Stimulated activated CD4-positive, alpha-beta T cell treated with anti-CD3 and anti-CD28 coated beads, Interleukin-1b, Interleukin-23, amount 100 ng/mL, for 24 hours (primary cell): ENCODE measurements around the gene LHX4.
"Not testable (repeated sequence)": the region's sequence is repeated elsewhere in the genome, so short reads cannot be mapped to it uniquely, and the experiment has no call there.

ENCODE experiments used
- DNase-seq, 4 experiments: peaks; one replicate each; pipeline ENCODE4 v3.0.0-alpha.2; 2020; ENCODE audit warnings: low read depth in 4 of 4, low spot score in 1 of 4

LHX4 gene

DNA sequence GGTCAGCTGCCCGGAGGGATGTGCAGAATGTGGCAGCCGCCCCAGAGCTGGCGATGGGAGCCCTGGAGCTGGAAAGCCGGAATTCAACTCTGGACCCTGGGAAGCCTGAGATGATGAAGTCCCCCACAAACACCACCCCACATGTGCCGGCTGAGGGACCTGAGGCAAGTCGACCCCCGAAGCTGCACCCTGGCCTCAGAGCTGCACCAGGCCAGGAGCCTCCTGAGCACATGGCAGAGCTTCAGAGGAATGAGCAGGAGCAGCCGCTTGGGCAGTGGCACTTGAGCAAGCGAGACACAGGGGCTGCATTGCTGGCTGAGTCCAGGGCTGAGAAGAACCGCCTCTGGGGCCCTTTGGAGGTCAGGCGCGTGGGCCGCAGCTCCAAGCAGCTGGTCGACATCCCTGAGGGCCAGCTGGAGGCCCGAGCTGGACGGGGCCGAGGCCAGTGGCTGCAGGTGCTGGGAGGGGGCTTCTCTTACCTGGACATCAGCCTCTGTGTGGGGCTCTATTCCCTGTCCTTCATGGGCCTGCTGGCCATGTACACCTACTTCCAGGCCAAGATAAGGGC lies 33.5 kb upstream of the LHX4 start:
- no peak for DNase-seq

DNA sequence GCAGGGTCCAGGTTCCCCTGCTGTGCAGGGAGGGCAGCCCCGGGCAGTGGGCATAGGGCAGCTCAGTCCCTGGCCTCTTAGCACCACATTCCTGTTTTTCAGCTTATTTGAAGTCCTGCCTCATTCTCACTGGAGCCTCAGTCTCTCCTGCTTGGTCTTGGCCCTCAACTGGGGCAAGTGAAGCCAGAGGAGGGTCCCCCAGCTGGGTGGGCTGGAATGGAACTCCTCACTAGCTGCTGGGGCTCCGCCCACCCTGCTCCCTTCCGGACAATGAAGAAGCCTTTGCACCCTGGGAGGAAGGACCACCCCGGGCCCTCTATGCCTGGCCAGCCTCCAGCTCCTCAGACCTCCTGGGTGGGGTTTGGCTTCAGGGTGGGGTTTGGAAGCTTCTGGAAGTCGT lies 32.8 kb upstream of the LHX4 start:
- no peak for DNase-seq

DNA sequence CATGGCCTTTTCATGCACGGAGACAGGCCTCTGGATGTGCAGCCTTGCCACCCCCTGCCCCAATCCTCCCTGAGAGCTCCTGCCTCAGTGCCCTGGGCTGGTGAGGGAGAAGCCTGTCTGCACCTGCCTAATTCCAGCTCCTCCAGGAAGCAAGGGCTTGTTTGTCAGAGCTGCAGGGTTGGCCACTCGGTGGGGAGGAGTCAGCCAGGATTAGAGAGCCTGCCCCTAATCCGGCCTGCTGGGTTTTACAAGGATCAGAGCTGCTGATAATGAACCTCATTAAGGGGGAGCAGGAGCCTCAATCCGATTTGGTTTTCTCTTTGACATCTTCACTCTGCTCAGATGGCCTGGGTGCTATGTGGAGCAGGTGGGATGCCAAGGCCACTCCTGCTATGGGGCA lies 31.9 kb upstream of the LHX4 start:
- no peak for DNase-seq

DNA sequence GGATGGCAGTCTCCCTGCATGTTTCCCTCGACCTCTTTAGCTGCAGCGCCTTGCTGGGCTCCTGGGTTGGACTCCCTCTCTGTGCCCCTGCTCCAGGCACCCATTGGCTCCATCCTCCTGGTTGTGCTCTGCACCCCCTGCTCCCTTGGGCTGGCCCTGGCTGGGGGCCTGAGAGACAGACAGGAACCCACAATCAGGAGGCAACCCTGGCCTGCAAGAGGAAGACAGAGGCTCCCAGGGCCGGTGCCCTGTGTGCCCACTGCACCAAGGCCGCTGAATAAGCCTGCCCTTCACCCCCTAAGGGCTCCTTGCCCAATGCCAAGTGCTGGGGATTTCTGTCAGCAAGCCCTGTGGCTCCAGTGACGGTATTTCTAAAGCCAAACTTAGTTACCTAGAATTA lies 31.5 kb upstream of the LHX4 start:
- no peak for DNase-seq

DNA sequence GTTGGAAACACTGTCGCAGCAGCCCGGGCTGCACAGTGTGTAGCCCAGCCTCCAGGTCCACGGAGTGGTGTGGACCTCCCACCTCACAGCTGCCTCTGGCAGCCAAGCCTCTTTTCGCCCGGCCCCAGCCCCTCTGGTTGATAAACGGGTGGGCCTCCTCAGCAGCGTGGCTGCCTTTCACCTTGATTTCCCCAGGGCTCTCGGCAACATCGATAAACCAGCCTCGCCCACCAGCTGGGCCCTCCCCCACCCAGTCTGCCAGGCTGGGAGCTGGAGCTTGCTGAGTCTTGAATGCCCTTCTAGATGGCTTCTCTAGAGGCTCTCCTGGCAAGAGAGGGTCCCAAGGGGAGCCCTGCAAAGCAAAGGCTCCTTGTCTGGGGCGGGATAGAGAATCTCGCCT lies 31.0 kb upstream of the LHX4 start:
- DNase-seq: no peak

DNA sequence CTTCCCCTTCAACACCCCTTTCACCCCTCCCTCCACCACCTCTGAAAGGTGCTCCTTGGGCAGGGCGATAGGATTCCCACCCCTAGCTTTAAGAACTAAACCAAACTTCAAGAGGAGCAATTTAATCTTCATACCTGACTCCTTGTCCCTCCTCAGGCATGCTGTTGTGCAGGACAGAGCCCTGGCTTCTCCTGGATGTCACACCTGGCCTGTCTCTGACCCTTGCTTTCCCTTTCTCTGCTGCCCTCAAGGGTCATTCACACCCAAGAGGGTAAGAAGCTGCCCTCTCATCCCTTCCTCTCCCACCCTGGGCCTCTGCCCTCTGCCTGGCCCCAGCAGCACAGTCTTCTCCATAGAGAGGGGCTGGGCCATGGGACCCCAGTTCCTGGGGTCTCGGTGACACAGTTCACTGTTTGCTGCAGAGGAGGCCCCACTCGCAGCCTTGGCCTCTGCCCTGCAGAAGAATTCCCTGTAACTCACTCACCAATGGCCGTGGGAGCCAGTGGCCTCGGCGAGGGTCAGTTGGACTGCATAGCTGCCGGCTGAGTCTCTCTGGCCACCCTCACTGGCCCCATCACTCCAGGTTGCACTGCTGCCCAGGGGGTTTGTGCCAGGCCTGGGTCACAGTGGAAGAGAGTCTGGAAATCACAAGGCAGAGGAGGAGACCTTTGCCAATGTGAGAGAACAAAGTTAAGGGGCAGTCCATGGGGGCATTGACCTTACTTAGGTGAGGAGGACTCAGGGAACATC lies 28.4 kb upstream of the LHX4 start:
- DNase-seq: no peak

DNA sequence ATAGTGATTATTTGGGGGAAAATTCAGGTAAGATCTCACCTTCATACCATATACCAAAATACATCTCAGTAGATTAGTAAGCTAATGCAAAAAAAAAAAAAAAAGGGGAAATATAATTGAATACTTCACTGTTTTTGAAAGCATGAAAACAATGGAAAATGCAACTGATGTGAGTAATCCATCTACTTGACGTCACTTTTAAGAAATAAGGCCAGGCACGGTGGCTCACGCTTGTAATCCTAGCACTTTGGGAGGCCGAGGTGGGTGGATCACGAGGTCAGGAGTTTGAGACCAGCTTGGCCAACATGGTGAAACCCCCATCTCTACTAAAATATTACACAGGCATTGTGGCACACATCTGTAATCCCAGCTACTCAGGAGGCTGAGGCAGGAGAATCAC lies 27.5 kb upstream of the LHX4 start:
- not testable (repeated sequence) for DNase-seq

DNA sequence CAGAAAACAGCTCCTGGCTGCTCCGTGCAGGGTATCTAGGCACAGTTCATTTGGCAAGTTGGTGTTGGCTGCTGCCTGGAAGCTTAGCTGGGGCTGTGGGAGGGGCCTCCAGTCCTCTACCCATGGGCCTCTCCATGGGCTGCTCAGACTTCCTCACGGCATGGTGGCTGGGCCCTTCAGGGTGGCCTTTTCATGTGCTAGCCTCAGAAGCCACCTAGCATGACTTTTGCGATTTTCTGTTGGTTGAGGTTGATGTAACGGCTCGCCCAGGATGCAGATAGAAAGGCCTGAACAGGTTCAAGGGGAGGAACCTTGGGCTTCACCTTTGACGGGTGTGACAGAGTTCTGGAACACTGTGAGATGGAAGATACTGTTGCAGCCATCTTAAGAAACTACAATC lies 25.8 kb upstream of the LHX4 start:
- no peak for DNase-seq

DNA sequence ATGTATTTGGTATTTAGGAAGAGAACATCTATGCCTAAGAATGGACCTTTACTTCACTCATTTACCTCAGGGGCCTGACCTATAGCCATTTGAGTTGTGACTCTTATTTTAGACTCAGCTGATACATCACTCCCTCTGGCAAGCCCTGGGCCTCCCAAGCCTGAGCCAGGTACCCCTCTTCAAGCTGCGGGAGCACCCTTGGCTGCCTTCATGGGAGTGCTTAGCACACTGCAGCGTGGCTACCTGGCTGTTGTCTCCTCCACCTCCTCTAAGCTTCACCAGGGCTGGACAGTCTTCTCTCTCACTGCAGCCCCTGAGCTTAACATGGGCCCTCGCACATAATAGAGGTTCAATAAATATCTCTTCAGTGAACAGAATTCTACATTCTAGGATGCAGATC lies 23.5 kb upstream of the LHX4 start:
- DNase-seq: no peak

DNA sequence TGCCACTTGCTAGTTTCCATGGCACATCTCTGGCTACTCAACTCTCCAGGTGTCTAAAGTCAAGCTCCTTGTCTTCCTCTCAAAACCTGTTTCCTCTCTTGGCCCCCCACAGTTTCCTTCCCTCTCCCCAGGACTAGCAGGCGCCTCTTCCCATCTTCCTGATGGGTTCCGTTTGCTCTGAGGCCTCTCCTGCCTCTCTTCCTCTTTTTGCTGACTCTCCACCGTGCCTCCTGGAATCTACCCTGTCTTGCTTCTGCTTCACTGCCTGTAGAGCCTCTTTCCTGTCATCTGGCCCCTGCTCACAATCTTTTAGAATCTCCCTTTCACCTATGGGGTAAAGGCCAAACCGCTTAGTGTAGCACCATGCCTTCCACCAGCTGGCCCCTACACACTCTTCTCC lies 21.8 kb upstream of the LHX4 start:
- no peak for DNase-seq

DNA sequence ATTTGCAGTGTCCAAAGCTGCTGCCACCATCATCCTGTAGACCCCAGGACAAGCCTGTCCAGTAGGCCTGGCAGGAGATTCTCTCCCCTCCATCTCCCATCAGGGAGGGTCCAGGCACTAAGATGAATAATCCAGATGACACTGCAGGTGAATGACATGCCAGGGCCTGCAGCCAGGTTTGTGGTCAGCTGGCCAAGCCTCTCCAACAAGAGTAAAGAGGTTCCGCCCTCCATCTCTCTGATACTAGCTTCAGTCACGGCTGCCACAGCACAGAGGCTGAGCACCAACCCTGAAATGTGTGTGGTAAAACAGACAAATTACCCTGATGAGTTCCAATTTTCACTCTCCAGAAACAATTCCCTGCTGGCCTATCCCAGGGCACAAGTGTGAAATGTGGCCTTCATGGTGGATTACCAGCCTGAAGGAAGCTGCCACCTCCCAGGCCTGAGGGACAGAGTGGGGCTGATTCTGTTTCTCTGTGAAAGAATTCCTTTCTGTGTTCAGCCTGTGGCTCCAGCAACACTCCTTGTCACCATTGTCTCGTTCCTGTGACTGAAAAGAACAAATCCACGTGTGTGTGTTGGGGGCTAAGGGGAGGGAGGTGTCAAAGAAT lies 19.9 kb upstream of the LHX4 start:
- DNase-seq: no peak

DNA sequence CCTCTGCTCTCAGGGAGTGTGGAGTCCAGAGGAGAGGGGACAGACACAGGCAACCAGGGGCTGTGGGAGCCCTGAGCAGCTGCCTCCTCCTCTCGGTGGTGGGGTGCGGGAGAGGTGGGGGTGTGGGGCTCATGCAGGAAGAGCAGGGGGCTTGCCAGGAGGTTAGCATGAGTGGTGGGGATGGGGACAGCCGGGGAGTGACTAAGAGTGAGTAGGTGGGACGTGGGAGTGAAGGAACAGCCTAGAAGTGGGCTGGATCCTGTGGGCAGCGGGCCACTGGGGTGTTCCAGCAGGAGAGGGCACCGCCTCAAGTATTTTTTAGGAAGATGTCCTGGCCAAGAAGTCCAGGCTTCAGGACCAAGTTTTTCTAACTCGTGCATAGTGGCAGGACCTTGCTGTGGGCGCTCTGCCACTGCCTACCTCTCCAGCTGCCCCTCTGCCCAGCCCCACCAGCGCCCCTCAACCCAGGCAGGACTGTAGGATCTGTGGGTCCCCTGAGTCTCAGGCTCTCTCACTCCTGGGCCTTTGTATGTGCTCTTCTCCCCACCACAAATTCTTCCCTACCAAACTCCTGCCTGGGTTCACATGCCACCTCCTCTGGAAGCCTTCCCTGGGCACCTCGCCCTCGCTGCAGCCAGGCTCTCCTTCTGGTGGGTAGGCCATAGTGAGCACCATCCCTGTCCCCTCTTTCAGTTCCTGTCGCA lies 18.8 kb upstream of the LHX4 start:
- no peak for DNase-seq

DNA sequence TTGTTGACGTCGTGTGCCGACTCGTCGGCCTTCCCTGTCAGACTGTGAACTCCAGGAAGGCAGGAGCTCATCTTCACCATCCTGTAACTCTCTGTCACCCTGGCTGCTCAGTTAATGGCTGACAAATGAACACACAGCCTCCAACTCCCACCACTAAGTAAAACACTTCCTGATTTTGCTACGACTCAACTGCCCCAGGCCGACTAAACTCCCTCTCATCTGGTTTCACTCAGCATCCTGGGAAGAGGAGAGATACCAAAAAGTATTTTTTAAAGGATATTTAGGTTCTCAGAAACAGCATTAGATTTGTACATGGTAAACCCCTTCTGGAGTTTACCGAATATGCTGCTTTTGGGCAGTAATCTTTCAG lies 18.2 kb upstream of the LHX4 start:
- no peak for DNase-seq

DNA sequence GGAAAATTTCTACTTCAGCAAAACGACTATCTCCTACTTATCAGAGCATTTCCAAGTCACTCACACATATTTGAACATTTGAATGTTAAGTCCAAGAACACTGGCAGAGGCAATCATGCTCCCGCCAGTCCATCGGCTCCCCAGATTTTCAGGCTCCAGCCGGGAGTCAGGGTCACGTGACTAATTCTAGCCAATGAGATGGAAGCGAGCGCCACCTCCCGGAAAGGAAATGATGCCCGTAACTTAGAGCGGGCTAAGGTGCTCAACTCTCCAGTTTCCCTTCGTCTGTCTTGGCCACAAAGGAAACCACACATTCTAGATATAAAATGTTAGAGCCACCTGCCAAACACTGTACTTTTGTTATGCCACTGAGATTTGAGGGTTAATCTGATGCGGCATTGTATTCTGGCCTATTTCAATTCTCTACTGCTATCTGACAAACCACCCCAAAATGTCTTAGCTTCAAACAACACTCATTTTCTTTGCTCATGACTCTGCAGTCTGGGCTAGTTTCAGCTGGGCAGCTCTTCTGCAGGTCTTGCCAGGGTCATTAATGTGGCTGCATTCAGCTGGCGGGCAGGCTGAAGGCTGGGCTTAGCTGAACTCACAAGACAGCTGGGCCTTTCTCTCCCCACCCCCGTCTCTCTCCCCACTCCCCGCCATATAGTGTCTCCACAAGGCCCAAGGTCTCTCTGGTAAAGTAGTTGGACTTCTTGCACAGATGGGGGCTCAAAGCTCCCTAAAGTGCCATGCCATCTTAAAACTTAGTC lies 16.5 kb upstream of the LHX4 start:
- DNase-seq: peak in 1 of 4 experiments; percentile 34

DNA sequence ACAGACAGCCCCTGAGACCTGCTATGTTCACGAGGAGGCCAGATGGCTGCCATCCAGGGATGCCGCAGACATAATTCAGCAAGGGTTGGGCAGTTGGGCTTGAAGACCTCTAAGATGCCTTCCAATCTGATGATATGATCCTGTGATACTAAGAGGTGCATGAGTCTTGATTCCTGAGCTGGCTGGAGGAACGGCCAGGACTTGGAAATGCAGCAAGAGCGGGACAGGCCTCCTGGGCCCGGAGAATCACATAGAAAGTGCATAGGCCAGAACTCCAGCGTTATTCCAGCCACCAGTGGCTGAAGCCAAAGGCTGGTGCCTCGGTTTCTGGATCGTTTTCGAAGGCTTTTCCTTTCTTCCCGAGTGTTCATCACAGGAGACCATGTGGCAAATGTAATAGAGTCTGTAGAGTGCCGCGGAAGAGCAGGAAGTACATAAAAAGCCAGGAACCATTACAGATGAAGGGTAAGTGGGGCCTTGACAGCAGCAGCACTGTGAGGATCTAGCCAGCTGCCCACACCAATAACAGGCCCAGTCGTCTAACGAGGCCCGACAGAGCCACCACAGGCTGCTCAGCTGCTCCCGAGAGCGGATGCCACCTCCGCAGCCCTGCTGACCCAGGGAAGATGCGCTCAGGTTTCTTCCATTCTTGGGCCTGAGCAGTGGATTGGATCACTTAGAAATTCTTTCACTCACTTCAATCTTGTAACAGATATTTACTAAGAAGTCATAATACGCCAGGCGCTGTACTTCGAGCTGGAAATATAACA lies 14.0 kb upstream of the LHX4 start:
- no peak for DNase-seq

DNA sequence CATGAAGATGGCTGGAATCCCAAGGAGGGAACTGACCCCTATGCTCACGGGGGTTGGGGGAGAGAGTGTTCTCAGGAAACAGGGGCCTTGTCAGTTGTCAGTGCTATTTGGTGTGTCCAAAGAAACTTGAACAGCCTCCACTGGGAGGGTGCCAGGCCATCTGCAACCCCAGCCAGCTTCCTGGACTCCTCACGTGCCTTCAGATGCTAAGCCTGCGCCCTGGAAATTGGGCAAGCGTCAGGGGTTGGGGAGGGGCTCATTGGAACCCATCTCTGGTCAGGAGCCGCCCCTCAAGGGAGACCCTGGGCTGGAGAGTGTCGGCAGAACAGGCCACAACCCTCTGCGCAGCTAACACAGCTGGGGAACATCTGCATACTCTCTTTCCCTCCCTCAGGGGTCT lies 13.1 kb upstream of the LHX4 start:
- no peak for DNase-seq

DNA sequence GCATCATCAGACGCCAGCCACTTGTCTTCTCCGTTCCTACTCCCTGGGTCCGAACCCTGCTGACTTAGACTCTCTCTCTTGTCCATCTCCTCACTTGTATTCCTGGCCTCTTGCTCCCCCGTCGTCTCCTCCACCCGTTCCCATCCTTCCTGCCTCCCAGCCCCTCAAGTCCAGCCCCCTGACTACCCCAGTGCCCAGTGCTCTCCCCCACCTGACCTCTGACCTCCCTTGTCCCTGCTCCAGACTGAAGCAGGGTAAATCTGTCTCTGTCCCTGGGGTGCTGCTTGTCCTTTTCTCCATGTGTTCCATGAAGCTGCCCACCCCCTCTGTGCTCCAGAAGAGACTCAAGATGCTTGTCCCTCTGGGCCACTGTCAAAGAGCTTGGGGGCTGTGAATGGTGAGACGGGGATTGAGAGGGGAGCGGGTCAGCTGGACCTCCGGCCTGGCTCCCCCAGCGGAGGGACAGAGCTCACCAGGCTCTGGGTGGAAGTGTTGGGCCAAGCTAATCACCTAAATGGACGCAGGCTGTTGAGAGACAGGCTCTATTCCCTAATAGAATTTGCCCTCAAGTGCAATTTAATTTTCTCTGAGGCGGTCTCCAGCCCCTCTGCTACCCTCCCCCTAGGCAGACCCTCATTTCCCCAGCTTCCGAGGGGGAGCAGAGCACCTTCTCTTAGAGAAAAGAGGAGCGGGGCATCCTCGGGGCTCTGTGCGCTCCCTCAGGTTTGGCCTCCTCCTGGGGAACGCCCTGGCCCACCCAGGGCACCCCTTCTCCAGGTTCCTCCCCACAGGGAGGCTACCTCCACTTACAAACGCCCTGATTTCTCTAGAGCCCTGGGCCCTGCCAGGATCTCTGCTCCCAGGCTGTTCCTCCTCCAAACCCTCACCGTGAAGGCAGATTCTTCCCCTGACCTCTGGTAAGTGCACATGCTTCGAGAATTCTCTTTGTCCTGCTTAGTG lies 11.0 kb upstream of the LHX4 start:
- DNase-seq: no peak

DNA sequence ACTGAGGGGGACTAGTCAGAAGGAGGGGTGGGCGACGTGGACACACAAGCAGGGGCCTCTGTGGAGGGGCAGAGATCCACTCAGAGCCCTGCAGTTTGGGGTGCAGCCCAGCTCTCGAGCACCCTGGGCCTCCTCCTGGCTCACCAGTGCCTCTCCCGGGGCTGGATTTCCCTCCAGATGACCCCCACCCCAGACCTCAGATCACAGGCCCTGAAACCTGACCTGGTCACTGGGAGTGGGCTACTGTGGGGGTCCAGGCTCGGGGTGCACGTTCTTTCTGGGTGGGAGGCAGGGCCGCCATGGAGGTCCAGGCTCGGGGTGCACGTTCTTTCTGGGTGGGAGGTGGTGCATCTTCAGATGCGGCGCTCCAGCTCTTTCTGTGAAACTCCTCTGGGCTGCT lies 10.3 kb upstream of the LHX4 start:
- no peak for DNase-seq

DNA sequence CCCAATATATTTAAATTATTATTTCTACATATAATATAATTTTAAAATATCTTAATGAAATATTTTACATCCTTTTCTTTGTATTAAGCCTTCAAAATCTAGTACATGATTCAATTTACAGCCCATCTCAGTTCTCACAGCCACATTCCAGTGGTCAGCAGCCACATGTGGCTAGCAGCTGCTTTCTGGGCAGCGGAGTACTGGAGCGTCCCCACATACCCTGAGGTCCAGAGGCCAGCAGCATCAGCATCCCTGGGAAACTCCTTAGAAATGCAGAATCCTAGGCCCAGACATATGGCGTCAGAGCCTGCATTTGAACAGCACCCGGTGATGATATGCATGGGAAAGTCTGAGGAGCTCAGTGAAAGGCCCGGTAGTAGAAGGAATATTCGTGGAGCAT lies 8.6 kb upstream of the LHX4 start:
- DNase-seq: no peak

DNA sequence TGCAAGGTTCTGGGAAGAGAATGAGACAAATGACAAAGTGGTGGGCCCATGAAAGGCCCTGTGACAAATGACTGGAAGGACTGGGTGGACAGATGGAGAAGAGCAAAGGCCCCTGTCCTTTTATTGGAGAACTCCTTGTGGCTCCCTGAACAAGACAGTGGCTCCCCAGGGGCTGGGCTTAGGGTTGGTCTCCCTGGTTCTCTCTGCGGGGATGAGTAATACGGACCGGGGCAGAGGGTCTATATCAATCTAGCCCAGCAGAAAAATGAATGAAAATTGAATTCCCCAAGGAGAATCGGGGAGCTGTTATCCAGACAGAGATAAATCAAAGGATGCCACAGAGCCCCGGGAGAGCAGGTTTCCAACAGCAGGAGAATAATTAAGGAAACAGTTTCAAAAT lies 5.2 kb upstream of the LHX4 start:
- no peak for DNase-seq
